HEK293 (cell line): ENCODE data around the gene CDC42EP5.

Experiments used
- CTCF ChIP-seq: fragments of 450-650 bp; formaldehyde crosslinking; IDR thresholded peaks from 2 replicates; pipeline ENCODE4 v1.5.1; 2016; ENCODE audit warnings: missing biosample characterization, missing genetic modification characterization
- GLI2 ChIP-seq: fragments of 450-650 bp; formaldehyde crosslinking; IDR thresholded peaks from 2 replicates; pipeline ENCODE4; 2017; ENCODE audit warnings: missing biosample characterization, missing genetic modification characterization, low read depth, borderline replicate concordance
- GLIS1 ChIP-seq: fragments of 450-650 bp; formaldehyde crosslinking; IDR thresholded peaks from 2 replicates; pipeline ENCODE4 v1.5.1; 2016; ENCODE audit warnings: missing biosample characterization, missing genetic modification characterization
- REST ChIP-seq: fragments of 450-650 bp; formaldehyde crosslinking; IDR thresholded peaks from 2 replicates; pipeline ENCODE4 v1.5.1; 2016; ENCODE audit warnings: missing biosample characterization, missing genetic modification characterization
- WT1 ChIP-seq: fragments of 450-650 bp; formaldehyde crosslinking; IDR thresholded peaks from 2 replicates; pipeline ENCODE4 v1.5.1; 2016; ENCODE audit warnings: missing biosample characterization, missing genetic modification characterization
- ZFHX2 ChIP-seq: fragments of 450-650 bp; formaldehyde crosslinking; conservative IDR thresholded peaks from 2 replicates; pipeline ENCODE4 v1.5.1; 2016; ENCODE audit warnings: missing biosample characterization, missing genetic modification characterization
- ZNF114 ChIP-seq: fragments of 450-650 bp; formaldehyde crosslinking; IDR thresholded peaks from 2 replicates; pipeline ENCODE4 v1.5.0; 2017; ENCODE audit warnings: missing biosample characterization, missing genetic modification characterization
- ZNF510 ChIP-seq: fragments of 450-650 bp; formaldehyde crosslinking; IDR thresholded peaks from 2 replicates; pipeline ENCODE4 v1.5.1; 2018; ENCODE audit warnings: mild to moderate bottlenecking, missing genetic modification characterization, missing biosample characterization; ENCODE audit not compliant: insufficient replicate concordance
- ZNF561 ChIP-seq: fragments of 450-650 bp; IDR thresholded peaks from 2 replicates; pipeline ENCODE4 v1.5.1; 2018; ENCODE audit warnings: missing biosample characterization, missing genetic modification characterization, borderline replicate concordance

- TF ChIP-seq ZFHX2 (no peak), CTCF (tag by site-specific recombination) (no peak), ZNF114 (tag by site-specific recombination) (no peak), GLIS1 (tag by site-specific recombination) (no peak), GLI2 (no peak), ZNF510 (no peak), ZNF561 (tag by site-specific recombination) (no peak), WT1 (tag by site-specific recombination) (no peak), REST (tag by site-specific recombination) (no peak)
Observed at GRCh38 chr19:54432144-54432738, 40.9 kb downstream of the CDC42EP5 start.
